ENCODE data around the gene ITGB3.

DNA sequence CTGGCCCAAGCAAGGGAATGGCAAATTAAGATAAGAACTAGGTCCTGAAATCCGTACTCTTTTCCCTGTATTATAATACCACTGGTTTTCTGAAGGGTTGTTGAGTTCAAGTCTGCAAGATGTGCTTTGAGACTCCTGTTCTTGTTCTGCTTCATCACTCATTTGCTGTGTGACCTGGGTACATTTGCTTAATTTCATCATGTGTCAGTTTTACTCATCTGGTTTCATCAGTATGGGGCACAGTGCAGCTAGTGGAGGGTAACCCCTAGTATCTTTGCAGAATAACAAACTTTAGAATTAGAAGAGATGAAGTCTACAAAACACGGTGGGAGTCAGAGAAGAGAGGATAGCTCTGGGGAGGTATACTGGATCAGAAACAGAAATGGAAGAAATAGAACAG is 48.2 kb downstream of the ITGB3 start:
- TF ChIP-seq POLR2AphosphoS5 (IDR thresholded peaks at IDR 0.05; ENCODE audit: low read depth, low read length) (no peak), SIN3A (IDR thresholded peaks at IDR 0.05; ENCODE audit: borderline replicate concordance, insufficient read depth, low read length) (no peak), TAF1 (IDR thresholded peaks at IDR 0.05; ENCODE audit: borderline replicate concordance, insufficient read depth, low read length) (no peak)
- TF ChIP-seq, protein P1, sequence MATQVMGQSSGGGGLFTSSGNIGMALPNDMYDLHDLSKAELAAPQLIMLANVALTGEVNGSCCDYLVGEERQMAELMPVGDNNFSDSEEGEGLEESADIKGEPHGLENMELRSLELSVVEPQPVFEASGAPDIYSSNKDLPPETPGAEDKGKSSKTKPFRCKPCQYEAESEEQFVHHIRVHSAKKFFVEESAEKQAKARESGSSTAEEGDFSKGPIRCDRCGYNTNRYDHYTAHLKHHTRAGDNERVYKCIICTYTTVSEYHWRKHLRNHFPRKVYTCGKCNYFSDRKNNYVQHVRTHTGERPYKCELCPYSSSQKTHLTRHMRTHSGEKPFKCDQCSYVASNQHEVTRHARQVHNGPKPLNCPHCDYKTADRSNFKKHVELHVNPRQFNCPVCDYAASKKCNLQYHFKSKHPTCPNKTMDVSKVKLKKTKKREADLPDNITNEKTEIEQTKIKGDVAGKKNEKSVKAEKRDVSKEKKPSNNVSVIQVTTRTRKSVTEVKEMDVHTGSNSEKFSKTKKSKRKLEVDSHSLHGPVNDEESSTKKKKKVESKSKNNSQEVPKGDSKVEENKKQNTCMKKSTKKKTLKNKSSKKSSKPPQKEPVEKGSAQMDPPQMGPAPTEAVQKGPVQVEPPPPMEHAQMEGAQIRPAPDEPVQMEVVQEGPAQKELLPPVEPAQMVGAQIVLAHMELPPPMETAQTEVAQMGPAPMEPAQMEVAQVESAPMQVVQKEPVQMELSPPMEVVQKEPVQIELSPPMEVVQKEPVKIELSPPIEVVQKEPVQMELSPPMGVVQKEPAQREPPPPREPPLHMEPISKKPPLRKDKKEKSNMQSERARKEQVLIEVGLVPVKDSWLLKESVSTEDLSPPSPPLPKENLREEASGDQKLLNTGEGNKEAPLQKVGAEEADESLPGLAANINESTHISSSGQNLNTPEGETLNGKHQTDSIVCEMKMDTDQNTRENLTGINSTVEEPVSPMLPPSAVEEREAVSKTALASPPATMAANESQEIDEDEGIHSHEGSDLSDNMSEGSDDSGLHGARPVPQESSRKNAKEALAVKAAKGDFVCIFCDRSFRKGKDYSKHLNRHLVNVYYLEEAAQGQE (IDR thresholded peaks at IDR 0.05; ENCODE audit: insufficient read depth in 1 of 2, low read depth in 2 of 2, low read length in 2 of 2): no peak
